ENCODE data around the gene POU2F3.

Gene POU2F3

DNA sequence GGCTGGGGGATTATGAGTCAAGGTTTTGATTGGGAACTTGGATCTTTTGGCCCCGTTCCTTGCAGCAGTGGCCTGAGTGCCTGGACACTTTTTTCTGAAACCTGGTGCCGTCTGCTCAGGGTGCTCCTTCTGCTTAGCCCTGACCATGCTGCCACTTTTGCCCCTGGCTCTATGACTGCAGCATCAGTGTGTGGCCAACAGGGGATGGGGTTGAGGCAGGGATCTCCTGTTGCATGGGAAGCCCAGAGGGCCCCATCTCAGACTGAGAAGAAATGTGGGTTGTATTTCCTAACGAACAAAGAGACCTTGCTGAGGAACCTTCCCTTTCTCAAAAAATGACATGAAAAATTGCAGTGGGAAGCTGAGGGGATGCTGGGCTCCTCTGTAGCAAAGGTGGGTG is 18.7 kb downstream of the POU2F3 start:
- H3K9me3 ChIP-seq = no peaks in the 10 kb centered on the region
- TF ChIP-seq, protein P1, sequence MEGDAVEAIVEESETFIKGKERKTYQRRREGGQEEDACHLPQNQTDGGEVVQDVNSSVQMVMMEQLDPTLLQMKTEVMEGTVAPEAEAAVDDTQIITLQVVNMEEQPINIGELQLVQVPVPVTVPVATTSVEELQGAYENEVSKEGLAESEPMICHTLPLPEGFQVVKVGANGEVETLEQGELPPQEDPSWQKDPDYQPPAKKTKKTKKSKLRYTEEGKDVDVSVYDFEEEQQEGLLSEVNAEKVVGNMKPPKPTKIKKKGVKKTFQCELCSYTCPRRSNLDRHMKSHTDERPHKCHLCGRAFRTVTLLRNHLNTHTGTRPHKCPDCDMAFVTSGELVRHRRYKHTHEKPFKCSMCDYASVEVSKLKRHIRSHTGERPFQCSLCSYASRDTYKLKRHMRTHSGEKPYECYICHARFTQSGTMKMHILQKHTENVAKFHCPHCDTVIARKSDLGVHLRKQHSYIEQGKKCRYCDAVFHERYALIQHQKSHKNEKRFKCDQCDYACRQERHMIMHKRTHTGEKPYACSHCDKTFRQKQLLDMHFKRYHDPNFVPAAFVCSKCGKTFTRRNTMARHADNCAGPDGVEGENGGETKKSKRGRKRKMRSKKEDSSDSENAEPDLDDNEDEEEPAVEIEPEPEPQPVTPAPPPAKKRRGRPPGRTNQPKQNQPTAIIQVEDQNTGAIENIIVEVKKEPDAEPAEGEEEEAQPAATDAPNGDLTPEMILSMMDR (IDR thresholded peaks at IDR 0.05) = no peak
- H3K36me3 ChIP-seq = no peaks in the 10 kb centered on the region
- peaks cover 75% of the 10 kb centered on the region for H3K27me3 ChIP-seq
- H3K4me3 ChIP-seq (ENCODE audit: low read depth in 1 of 2, low read length in 1 of 2) = no peak overlapping the region
- no peaks in the 10 kb centered on the region for H3K4me1 ChIP-seq (ENCODE audit: control insufficient read depth in 1 of 2, insufficient read depth in 1 of 2, low read depth in 1 of 2, low read length in 1 of 2)
- H3K27ac ChIP-seq = no peak overlapping the region

DNA sequence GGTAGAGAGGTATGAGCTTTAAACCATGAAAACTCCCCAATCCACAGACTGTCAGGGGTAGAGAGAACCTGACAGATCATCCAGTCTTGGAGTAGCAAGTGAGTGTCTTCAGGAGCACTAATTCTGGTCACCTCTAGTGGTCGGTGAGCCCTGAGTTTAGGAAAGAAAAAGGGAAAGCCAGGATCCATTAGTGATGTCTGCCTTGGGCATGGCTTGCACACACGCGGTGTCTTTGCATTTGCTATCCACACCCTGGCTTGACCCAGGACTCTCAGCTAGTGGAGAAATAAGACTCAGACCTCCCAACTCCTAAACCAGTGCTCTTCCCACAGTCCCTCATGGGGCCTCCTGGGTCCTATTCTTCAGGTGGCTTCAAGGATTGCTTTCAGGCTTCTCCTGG is 19.3 kb downstream of the POU2F3 start:
- no peaks in the 10 kb centered on the region for H3K36me3 ChIP-seq
- no peak overlapping the region for H3K4me3 ChIP-seq (ENCODE audit: low read depth in 1 of 2, low read length in 1 of 2)
- H3K4me1 ChIP-seq (ENCODE audit: control insufficient read depth in 1 of 2, insufficient read depth in 1 of 2, low read depth in 1 of 2, low read length in 1 of 2) = no peaks in the 10 kb centered on the region
- no peaks in the 10 kb centered on the region for H3K9me3 ChIP-seq
- peaks cover 71% of the 10 kb centered on the region for H3K27me3 ChIP-seq
- TF ChIP-seq, protein P1 (IDR thresholded peaks at IDR 0.05) = no peak
- H3K27ac ChIP-seq = no peak overlapping the region

DNA sequence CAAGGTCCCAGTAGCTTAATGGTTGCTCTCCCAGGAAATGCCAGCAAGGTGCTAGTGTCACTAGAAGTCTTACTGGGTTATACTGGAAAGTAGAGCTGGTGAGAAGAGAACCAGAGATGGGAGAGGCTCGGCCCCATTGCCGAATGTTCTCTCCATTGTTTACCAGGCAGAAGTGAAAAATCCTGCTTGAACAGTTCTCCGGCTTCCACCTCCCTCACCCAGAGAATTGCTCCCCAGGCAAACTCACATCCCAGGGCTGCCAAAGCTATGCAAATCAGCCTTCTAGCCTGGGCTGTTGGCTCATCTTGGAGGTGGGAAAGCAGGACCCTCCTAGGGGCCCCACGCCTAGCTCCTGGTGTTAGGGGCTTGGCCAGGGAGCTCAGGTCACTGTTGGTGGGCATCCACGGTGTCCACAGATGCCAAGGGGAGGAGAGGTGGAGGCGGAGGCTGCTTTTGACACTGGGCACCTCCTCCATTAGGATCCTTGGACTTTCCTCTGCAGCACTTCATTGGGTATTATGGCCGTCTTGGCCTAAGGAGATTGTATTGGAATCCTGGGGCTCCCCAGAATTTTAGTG is 20.1 kb downstream of the POU2F3 start:
- no peaks in the 10 kb centered on the region for H3K36me3 ChIP-seq
- H3K4me1 ChIP-seq (ENCODE audit: control insufficient read depth in 1 of 2, insufficient read depth in 1 of 2, low read depth in 1 of 2, low read length in 1 of 2) = no peaks in the 10 kb centered on the region
- H3K27ac ChIP-seq = no peak overlapping the region
- peaks cover 71% of the 10 kb centered on the region for H3K27me3 ChIP-seq
- no peak overlapping the region for H3K4me3 ChIP-seq (ENCODE audit: low read depth in 1 of 2, low read length in 1 of 2)
- no peaks in the 10 kb centered on the region for H3K9me3 ChIP-seq
- TF ChIP-seq, protein P1 (IDR thresholded peaks at IDR 0.05) = no peak

DNA sequence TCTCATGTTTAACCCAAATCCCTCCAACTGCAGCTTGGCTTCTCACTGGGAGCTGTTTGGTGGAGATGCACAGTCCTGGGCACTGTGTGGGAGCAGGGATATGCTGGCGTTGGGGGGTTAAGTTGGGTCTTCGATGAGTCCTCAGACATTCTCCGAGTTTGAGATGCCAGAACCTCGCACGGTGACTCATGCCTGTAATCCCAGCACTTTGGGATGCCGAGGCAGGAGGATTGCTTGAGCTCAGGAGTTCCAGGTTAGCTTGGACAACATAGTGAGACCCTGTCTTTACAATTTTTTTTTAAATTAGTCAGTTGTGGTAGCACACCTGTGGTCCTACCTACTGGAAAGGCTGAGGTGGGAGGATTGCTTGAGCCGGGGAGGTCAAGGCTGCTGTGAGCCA is 20.7 kb downstream of the POU2F3 start:
- Histone ChIP-seq H3K4me1 (ENCODE audit: control insufficient read depth in 1 of 2, insufficient read depth in 1 of 2, low read depth in 1 of 2, low read length in 1 of 2) (no peaks in the 10 kb centered on the region), H3K27ac (no peak overlapping the region), H3K9me3 (no peaks in the 10 kb centered on the region), H3K4me3 (ENCODE audit: low read depth in 1 of 2, low read length in 1 of 2) (no peak overlapping the region), H3K27me3 (peaks cover 69% of the 10 kb centered on the region), H3K36me3 (no peaks in the 10 kb centered on the region)
- TF ChIP-seq, protein P1 (IDR thresholded peaks at IDR 0.05) = no peak

DNA sequence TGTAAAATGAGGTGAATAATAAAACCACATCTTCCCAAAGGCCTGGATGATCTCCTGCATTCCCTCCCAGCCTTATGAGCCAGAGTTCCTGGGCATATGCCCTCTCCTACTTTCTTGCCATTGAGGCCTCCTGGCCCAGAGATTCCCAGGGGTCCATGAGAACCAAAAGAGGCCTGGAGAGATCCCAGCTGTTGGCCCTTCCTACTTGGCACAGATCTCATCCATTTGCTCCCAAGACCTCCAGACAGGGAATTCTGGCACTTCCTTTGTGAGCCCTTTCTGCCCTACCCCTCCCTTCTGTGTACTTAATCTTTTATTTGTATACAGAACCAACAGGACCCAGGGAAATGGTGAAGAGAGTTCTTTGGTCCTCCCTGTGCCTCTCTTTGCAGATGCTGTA is 21.4 kb downstream of the POU2F3 start:
- Histone ChIP-seq H3K27me3 (peaks cover 66% of the 10 kb centered on the region), H3K27ac (no peak overlapping the region), H3K9me3 (no peaks in the 10 kb centered on the region), H3K4me3 (ENCODE audit: low read depth in 1 of 2, low read length in 1 of 2) (no peak overlapping the region), H3K4me1 (ENCODE audit: control insufficient read depth in 1 of 2, insufficient read depth in 1 of 2, low read depth in 1 of 2, low read length in 1 of 2) (no peaks in the 10 kb centered on the region), H3K36me3 (no peaks in the 10 kb centered on the region)
- TF ChIP-seq, protein P1 (IDR thresholded peaks at IDR 0.05) = no peak

DNA sequence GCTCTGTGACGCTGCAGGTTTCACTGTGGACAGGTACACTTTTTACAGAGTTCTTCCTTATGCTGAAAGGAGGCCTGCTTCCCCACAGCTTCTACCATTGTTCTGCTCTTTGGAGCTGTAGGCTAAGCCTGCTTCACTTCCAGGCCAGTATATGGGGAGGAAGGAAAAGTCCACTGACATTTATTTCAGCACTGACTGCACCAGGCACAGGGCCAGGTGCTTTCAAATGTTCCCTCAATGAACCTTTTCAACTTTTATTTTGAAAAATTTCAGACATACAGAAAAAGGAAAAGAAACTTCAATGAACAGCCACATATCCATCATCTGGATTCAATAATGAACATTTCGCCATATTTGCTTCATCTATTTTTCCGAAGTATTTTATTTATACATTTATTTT is 22.0 kb downstream of the POU2F3 start:
- H3K4me1 ChIP-seq (ENCODE audit: control insufficient read depth in 1 of 2, insufficient read depth in 1 of 2, low read depth in 1 of 2, low read length in 1 of 2) = no peaks in the 10 kb centered on the region
- TF ChIP-seq, protein P1 (IDR thresholded peaks at IDR 0.05) = no peak
- H3K36me3 ChIP-seq = no peaks in the 10 kb centered on the region
- no peak overlapping the region for H3K4me3 ChIP-seq (ENCODE audit: low read depth in 1 of 2, low read length in 1 of 2)
- no peaks in the 10 kb centered on the region for H3K9me3 ChIP-seq
- H3K27me3 ChIP-seq = peaks cover 65% of the 10 kb centered on the region
- H3K27ac ChIP-seq = no peak overlapping the region

Data from neutrophil (primary cell).